ENCODE measurements around the gene MYH6.
"Not testable (repeated sequence)": the region's sequence is repeated elsewhere in the genome, so short reads cannot be mapped to it uniquely, and the experiment has no call there.

Gene MYH6

DNA sequence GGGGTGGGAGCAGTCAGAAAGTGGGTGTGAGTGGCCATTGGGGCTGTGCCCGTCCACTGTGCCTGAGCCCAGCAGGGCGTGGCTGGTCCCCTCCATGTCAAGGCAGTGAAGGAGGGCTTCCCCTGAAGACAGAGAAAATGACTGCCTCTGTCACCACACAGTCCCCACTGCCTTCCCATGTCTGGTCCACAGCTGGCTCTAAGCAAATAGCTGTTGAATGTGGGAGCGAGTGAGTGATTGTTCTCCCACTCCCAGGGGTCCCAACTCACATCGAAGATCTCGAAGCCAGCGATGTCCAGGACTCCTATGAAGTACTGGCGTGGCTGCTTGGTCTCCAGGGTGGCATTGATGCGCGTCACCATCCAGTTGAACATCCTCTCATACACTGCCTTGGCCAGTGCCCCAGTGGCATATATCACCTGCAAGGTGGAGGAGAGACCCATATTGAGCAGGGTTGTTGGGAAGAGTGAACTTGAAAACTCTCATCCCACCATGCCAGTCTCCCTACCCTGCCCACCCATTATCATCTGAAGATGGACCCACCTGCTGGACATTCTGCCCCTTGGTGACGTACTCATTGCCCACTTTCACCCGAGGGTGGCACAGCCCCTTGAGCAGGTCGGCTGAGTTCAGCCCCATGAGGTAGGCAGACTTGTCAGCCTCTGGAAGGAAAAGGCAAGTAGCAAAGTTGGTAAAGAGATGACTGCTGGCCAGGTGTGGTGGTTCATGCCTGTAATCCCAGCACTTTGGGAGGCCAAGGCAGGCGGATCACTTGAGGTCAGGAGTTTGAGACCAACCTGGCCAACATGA, 20.8 kb upstream of the MYH6 start:
- Mint-ChIP-seq H3K36me3 (ENCODE audit: low read depth) (no peaks in the 10 kb centered on the region), H3K9me3 (no peaks in the 10 kb centered on the region), H3K4me1 (no peaks in the 10 kb centered on the region), H3K27ac (no peak overlapping the region), H3K27me3 (peaks cover 3% of the 10 kb centered on the region), H3K4me3 (no peak overlapping the region)
- ATAC-seq (no peak), DNase-seq (no peak)

DNA sequence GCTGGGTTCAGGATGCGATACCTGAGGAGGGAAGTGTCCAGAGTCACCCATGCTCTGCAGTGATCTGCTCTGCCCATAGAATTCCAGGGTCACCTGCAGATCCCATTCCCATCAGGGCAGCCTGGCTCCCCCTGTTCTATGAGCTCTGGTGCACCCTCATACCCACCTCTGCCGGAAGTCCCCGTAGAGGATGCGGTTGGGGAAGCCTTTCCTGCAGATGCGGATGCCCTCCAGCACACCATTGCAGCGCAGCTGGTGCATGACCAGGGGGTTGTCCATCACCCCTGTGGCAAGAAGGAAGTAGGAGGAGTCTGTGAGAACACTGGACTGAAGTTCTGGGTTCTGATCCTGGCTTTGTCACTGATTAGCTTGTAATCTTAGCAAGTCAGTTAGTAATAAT, 17.7 kb upstream of the MYH6 start:
- not testable (repeated sequence) for ATAC-seq; H3K4me3 Mint-ChIP-seq; H3K4me1 Mint-ChIP-seq; H3K9me3 Mint-ChIP-seq; H3K36me3 Mint-ChIP-seq (ENCODE audit: low read depth); H3K27me3 Mint-ChIP-seq; H3K27ac Mint-ChIP-seq; DNase-seq

DNA sequence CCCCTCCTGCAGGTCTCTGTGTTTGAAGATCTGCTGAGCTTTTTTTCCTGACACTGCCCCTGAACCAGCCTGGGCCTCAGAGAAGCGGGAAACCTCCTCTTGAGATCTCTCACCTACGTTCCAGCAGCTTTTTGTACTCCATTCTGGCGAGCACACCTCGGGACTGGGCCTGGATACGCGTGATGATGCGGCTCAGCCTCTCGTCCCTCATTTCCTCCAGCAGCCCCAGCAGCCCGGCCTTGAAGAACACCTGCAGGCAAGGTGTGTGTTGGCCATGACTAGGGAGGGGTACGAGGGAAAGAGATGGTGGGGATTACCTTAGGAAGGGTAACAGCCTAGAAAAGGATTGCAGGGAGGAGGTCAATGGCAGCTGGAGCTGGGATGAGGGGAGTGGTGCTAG, 17.1 kb upstream of the MYH6 start:
- DNase-seq: no peak
- Mint-ChIP-seq H3K9me3 (no peaks in the 10 kb centered on the region), H3K4me1 (peaks cover 5% of the 10 kb centered on the region), H3K27me3 (peaks cover 3% of the 10 kb centered on the region), H3K27ac (no peak overlapping the region), H3K36me3 (ENCODE audit: low read depth) (no peaks in the 10 kb centered on the region), H3K4me3 (no peak overlapping the region)
- ATAC-seq: no peak

DNA sequence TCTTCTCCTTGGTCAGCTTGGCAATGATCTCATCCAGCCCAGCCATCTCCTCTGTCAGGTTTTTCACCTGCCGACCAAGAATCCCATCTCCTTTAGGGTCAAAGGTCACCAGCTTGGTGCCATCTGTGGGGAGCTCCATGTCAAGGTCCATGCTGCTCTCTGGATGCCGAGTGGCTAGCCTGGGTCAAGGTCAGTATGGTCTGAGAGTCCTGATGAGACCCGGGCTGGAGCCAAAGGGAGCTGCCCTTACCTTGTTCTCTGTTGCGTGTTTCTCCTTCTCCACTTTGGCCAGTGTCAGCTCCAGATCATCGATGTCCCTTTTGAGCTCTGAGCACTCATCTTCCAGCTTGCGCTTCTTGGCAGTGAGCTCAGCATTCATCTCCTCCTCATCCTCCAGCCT, 15.6 kb upstream of the MYH6 start:
- no peaks in the 10 kb centered on the region for H3K9me3 Mint-ChIP-seq
- H3K27ac Mint-ChIP-seq: no peak overlapping the region
- no peak overlapping the region for H3K4me3 Mint-ChIP-seq
- peaks cover 5% of the 10 kb centered on the region for H3K4me1 Mint-ChIP-seq
- no peak for DNase-seq
- H3K27me3 Mint-ChIP-seq: peaks cover 3% of the 10 kb centered on the region
- no peaks in the 10 kb centered on the region for H3K36me3 Mint-ChIP-seq (ENCODE audit: low read depth)
- ATAC-seq: no peak

DNA sequence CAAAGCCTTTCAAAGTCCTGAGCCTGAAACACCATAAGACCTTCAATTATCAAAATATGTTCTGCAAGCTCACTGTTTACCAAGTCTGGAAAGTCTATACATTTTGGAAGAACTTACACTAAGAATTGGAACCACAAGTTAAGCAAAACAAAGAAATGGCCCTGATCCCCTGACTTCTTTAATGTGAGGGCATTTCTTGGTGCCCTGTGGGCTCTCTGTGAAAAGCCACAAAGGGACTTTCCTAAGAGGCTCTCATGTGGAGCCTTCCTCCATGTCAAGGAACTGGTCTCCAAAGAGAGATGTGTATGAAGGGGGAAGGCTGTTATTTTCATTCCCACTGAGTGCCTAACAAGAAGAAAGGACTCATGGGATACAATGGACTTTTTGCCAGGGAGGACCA, 13.5 kb upstream of the MYH6 start:
- no peaks in the 10 kb centered on the region for H3K36me3 Mint-ChIP-seq (ENCODE audit: low read depth)
- H3K27me3 Mint-ChIP-seq: peaks cover 3% of the 10 kb centered on the region
- peaks cover 5% of the 10 kb centered on the region for H3K4me1 Mint-ChIP-seq
- DNase-seq: peak; percentile 8
- no peak overlapping the region for H3K27ac Mint-ChIP-seq
- no peak overlapping the region for H3K4me3 Mint-ChIP-seq
- H3K9me3 Mint-ChIP-seq: no peaks in the 10 kb centered on the region
- peak; percentile 75 for ATAC-seq

DNA sequence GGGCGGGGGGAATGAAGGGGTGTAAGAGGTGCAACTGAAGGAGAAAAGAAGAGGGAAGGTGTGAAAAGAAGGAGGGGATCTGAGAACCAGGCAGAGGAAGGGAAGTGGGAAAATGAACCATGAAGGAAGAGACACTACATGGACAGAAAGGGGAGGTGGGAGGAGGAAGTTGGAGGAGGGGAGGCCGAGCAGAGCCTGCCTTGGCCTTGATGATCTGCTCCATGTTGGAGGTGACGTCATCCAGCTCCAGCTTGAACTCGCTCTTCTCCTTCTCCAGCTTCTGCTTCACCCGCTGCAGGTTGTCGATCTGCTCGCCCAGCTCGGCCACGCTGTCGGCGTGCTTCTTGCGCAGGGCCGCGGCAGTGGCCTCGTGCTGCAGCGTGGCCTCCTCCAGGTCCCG, 11.6 kb upstream of the MYH6 start:
- not testable (repeated sequence) for H3K27me3 Mint-ChIP-seq; H3K9me3 Mint-ChIP-seq; DNase-seq; H3K4me1 Mint-ChIP-seq; ATAC-seq; H3K27ac Mint-ChIP-seq; H3K36me3 Mint-ChIP-seq (ENCODE audit: low read depth); H3K4me3 Mint-ChIP-seq

DNA sequence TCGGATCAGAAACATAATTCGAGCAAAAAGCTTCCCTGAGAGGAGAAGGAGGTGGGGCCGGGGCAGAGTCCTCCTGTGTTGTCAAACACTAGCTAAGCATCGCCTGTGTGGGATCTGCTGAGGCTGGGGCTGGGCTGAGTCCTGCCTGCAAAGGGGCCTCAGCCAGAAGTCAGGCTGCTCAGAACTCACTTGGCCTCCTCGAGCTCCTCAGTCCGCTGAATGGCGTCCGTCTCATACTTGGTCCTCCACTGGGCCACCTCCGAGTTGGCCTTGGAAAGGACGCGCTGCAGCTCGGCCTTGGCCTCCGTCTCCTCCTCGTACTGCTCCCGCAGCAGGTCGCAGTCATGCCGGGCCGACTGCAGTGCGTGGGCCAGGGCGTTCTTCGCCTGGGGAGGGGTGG, 9.9 kb upstream of the MYH6 start:
- Mint-ChIP-seq H3K27ac (no peak overlapping the region), H3K27me3 (no peaks in the 10 kb centered on the region), H3K9me3 (no peaks in the 10 kb centered on the region), H3K4me3 (no peak overlapping the region), H3K4me1 (peaks cover 5% of the 10 kb centered on the region), H3K36me3 (ENCODE audit: low read depth) (no peaks in the 10 kb centered on the region)
- ATAC-seq: no peak
- no peak for DNase-seq

DNA sequence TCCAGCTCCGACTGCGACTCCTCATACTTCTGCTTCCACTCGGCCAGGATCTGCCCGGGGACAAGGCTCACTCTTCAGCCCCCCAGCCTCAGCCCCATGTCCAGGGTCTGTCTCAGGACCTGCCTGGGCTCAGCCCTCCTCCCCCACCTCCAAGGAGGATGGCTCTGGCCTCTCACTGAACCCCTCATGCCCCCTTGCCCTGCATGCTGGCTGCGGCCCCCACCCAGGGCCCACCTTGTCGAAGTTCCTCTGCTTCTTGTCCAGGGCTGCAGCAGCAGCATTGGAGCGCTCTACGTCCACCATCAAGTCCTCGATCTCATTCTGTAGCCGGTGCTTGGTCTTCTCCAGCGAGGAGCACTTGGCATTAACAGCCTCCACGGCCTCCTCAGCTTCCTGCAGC, 9.2 kb upstream of the MYH6 start:
- not testable (repeated sequence) for H3K4me3 Mint-ChIP-seq; ATAC-seq; H3K27ac Mint-ChIP-seq; H3K4me1 Mint-ChIP-seq; H3K27me3 Mint-ChIP-seq; DNase-seq; H3K36me3 Mint-ChIP-seq (ENCODE audit: low read depth); H3K9me3 Mint-ChIP-seq

DNA sequence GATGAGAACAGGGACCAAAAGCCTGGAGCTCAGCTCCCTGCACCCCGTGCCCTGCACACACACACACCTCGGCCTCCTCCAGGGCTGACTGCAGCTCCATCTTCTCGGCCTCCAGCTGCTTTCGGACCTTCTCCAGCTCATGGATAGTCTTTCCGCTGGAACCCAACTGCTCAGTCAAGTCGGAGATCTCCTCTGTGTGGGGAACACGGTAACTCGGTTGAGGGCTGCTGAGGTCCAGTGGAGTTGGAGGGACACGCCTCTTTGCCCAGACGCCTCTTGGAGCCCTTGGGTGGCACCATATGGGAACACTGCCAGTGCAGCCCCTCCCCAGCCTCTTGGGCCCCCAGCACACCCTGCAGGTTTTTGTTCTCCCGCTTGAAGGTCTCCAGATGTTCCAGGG, 8.7 kb upstream of the MYH6 start:
- ATAC-seq: no peak

DNA sequence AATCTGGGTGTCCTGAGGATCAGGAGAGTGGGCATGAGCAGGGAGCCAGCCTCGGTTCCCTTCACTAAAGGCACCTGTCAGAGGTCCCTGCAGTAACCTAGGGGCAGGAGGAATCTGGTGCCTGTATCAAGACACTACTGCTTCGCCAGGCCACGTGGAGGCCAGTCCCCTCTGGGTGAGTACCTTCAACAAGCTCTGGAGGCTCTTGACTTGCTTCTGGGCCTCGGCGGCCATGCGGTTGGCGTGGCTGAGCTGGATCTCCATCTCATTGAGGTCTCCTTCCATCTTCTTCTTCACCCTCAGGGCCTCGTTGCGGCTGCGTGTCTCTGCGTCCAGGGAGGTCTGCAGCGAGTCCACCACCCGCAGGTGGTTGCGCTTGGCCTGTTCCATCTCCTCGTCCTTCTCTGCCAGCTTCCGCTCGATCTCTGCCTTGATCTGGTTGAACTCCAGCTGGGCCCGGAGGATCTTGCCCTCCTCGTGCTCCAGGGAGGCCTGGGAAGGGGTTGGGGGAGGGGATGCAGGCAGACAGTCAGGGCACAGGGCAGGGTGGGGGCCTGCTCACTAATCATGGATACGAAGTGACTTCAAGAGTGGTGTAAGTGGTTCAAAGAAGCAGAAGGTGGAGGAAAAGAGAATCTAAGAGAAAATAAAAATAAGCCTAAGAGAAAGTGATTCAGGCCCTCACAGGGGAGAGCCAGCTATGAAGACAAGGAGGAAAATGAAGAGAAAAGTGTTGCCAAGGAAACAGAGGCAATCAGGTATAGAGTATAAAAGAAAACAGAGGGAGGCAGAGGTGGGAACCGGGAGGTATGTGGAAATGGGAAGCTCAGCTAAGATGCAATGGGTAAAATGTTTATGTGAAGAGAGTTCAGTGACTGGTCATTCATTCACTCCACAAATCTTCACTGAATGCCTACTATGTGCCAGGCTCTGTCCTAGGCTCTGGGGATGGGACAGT, 8.0 kb upstream of the MYH6 start:
- Mint-ChIP-seq H3K27me3 (no peaks in the 10 kb centered on the region), H3K9me3 (no peaks in the 10 kb centered on the region), H3K4me1 (no peaks in the 10 kb centered on the region), H3K36me3 (ENCODE audit: low read depth) (no peaks in the 10 kb centered on the region), H3K4me3 (no peak overlapping the region), H3K27ac (no peak overlapping the region)
- ATAC-seq: no peak
- no peak for DNase-seq

More for the DNA sequence above, 8.7 kb upstream of the MYH6 start:
- no peaks in the 10 kb centered on the region for H3K27me3 Mint-ChIP-seq
- no peak overlapping the region for H3K4me3 Mint-ChIP-seq
- H3K9me3 Mint-ChIP-seq: no peaks in the 10 kb centered on the region
- DNase-seq: no peak
- H3K27ac Mint-ChIP-seq: no peak overlapping the region
- H3K36me3 Mint-ChIP-seq (ENCODE audit: low read depth): no peaks in the 10 kb centered on the region
- H3K4me1 Mint-ChIP-seq: peaks cover 2% of the 10 kb centered on the region

DNA sequence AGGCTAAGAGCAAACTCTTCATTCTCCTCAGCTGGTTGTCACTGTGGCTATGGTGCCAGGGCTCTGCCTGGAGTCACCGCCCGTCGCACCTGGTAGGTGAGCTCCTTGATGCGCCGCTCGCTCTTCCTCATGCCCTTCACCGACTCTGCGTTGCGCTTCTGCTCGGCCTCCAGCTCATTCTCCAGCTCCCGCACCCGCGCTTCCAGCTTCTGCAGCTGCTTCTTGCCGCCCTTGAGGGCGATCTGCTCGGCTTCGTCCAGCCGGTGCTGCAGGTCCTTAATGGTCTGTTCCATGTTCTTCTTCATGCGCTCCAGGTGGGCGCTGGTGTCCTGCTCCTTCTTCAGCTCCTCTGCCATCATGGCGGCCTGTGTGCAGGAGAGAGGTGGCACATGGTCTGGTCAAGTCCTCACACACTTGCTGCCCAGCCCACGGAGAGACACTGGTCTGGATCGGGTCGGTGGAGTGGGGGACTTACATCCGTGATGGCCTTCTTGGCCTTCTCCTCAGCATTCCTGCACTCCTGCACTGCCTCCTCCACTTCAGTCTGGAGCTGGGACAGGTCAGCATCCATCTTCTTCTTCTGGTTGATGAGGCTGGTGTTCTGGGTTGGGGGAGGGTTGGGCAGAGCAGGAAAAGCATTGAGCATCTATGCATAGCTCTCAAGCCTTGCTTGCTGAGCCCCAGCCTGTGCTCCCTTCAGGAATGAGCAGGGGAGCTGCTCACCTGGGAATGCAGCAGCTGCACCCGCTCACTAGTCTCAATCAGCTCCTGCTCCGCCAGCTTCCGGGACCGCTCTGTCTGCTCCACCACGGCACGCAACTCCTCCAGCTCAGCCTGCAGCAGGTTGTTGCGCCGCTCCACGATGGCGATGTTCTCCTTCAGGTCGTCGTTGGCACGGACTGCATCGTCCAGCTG, 7.1 kb upstream of the MYH6 start:
- no peaks in the 10 kb centered on the region for H3K27me3 Mint-ChIP-seq
- H3K9me3 Mint-ChIP-seq: no peaks in the 10 kb centered on the region
- no peak for ATAC-seq
- no peaks in the 10 kb centered on the region for H3K36me3 Mint-ChIP-seq (ENCODE audit: low read depth)
- no peaks in the 10 kb centered on the region for H3K4me1 Mint-ChIP-seq
- H3K27ac Mint-ChIP-seq: no peak overlapping the region
- H3K4me3 Mint-ChIP-seq: no peak overlapping the region
- DNase-seq: no peak

DNA sequence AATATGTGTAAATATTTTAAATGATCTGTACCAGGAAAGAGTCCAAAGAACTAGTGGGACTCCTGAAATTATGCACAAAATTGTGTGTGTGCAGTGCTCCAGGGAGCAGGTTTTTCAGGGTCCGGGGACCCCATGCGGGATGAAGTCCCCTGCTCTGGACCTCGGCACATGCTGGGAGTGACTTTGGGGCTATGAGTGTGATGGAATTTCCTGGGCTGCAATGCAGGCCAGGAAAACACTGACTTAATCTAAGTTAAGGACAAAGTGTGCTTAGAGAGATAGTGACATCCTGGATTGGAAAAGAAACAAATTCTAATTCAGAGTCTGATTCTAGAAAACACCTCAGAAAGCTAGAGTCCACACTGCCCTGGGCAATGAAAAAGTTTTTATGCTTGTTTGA, 6.2 kb upstream of the MYH6 start:
- H3K4me3 Mint-ChIP-seq: no peak overlapping the region
- no peak for DNase-seq
- no peaks in the 10 kb centered on the region for H3K36me3 Mint-ChIP-seq (ENCODE audit: low read depth)
- H3K27ac Mint-ChIP-seq: peak overlapping the region; percentile 21
- H3K27me3 Mint-ChIP-seq: no peaks in the 10 kb centered on the region
- no peak for ATAC-seq
- H3K4me1 Mint-ChIP-seq: no peaks in the 10 kb centered on the region
- no peaks in the 10 kb centered on the region for H3K9me3 Mint-ChIP-seq

DNA sequence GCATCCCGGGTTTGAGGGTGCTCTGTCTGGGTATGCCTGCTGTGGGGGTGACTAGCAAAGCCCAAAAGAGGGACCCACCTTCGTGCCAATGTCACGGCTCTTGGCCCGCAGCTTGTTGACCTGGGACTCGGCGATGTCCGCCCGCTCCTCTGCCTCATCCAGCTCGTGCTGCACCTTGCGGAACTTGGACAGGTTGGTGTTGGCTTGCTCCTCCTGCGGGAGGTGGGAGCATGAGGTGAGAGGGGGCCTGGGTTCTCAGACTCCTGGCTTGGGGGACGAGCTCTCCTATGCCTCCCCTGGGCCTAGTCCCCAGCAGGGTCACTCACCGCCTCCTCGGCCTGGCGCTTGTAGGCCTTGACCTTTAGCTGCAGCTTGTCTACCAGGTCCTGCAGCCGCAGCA, 5.6 kb upstream of the MYH6 start:
- no peak overlapping the region for H3K4me3 Mint-ChIP-seq
- no peak for ATAC-seq
- no peak overlapping the region for H3K27ac Mint-ChIP-seq
- H3K4me1 Mint-ChIP-seq: no peaks in the 10 kb centered on the region
- H3K9me3 Mint-ChIP-seq: no peaks in the 10 kb centered on the region
- DNase-seq: no peak
- no peaks in the 10 kb centered on the region for H3K27me3 Mint-ChIP-seq
- H3K36me3 Mint-ChIP-seq (ENCODE audit: low read depth): no peaks in the 10 kb centered on the region

Measured in activated naive CD8-positive, alpha-beta T cell treated with anti-CD3 and anti-CD28 coated beads, Interleukin-2, amount 50 U/mL, for 24 hours (primary cell).